G401.6 (cell line): ENCODE data around the gene ZNF8.
"Not testable (repeated sequence)": the region's sequence is repeated elsewhere in the genome, so short reads cannot be mapped to it uniquely, and the experiment has no call there.

Experiments used
- FAIRE-seq: peaks from 2 replicates; lab custom pipeline; 2012; peaks lifted over from hg19 to GRCh38; lab: Jason Lieb, UNC

ZNF8 gene

GRCh38 chr19:58338336-58338735, 59.6 kb downstream of the ZNF8 start:
- FAIRE-seq, result no peak

GRCh38 chr19:58338825-58339558, 60.2 kb downstream of the ZNF8 start:
- no peak for FAIRE-seq

- no peak for FAIRE-seq
Measured at GRCh38 chr19:58345558-58345957, 66.8 kb downstream of the ZNF8 start.

GRCh38 chr19:58346961-58347929, 68.5 kb downstream of the ZNF8 start:
- FAIRE-seq, result no peak

- FAIRE-seq, result not testable (repeated sequence)
Measured at GRCh38 chr19:58348080-58348479, 69.3 kb downstream of the ZNF8 start.

GRCh38 chr19:58349590-58349989, 70.8 kb downstream of the ZNF8 start:
- FAIRE-seq, result no peak

GRCh38 chr19:58350001-58350861, 71.5 kb downstream of the ZNF8 start:
- FAIRE-seq, result no peak

GRCh38 chr19:58350871-58351557, 72.3 kb downstream of the ZNF8 start:
- FAIRE-seq, result no peak

GRCh38 chr19:58351558-58351878, 72.8 kb downstream of the ZNF8 start:
- no peak for FAIRE-seq

GRCh38 chr19:58351990-58352755, 73.4 kb downstream of the ZNF8 start:
- FAIRE-seq, result no peak
